GM10248 (cell line): ENCODE data around the gene RPH3AL.

ENCODE experiments used
- CTCF ChIA-PET: fragments of 300-600 bp; sonication (Branson Sonifier 250); formaldehyde crosslinking; extraction: SDS; loops from one replicate; lab custom pipeline; 2021; ENCODE audit warnings: antibody characterized with exemption; lab: Yijun Ruan, JAX
- POLR2A ChIA-PET: fragments of 350-650 bp; sonication (Branson Sonifier 250); formaldehyde crosslinking; extraction: SDS; loops from one replicate; lab custom pipeline; 2020; ENCODE audit warnings: antibody characterized with exemption; lab: Yijun Ruan, JAX
- DNase-seq: peaks from one replicate; pipeline ENCODE4 v3.0.0; 2012; ENCODE audit errors: extremely low spot score
- CTCF ChIP-seq: IDR thresholded peaks from 2 replicates; pipeline ENCODE4 v1.5.1; 2012; ENCODE audit warnings: mild to moderate bottlenecking, low read depth; ENCODE audit errors: extremely low read depth, missing control alignments, control extremely low read depth

Gene RPH3AL

GRCh38 chr17:340074-340473, 12.5 kb downstream of the RPH3AL start:
- ChIA-PET POLR2A (no interaction called here), CTCF (no interaction called here)
- no peak for DNase-seq
- no peak for TF ChIP-seq CTCF

- ChIA-PET CTCF (no interaction called here), POLR2A (no interaction called here)
- no peak for DNase-seq
- TF ChIP-seq CTCF = no peak
These were observed 13.2 kb downstream of the RPH3AL start for GRCh38 chr17:339193-340061.

- CTCF ChIA-PET = no interaction called here
- POLR2A ChIA-PET = no interaction called here
- DNase-seq = no peak
- no peak for TF ChIP-seq CTCF
These were observed 14.0 kb downstream of the RPH3AL start for GRCh38 chr17:338442-339192.

- ChIA-PET POLR2A (interaction anchor here (0.6 kb wide), 1 partner anchor 1713 kb away, joined by 3 read pairs; no protein-coding TSS in a partner anchor), CTCF (no interaction called here)
- DNase-seq = no peak
- no peak for TF ChIP-seq CTCF
These were observed 14.7 kb downstream of the RPH3AL start for GRCh38 chr17:337866-338265.

DNA sequence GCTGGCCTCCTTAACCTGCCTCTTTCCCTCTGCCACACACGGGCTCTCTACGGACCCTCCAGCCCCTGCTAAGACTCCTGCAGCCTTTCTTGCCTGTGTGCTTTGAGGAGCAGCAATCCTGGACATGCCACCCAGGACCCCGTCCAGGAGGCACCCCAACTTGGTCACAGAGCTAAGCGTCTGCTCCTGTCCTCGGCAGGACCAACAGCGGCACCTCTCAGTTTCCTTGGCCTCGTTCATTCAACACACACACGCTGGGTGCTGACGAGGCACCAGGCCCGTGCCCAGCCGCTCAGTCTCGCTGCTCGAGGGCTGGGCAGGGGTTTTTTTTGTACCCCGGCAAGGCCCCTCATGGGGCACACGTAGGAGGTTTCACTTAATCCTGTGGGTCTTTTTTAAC, 15.2 kb downstream of the RPH3AL start:
- TF ChIP-seq CTCF = no peak
- ChIA-PET CTCF (no interaction called here), POLR2A (interaction anchor here (0.6 kb wide), 1 partner anchor 1713 kb away, joined by 3 read pairs; no protein-coding TSS in a partner anchor)
- DNase-seq = no peak

GRCh38 chr17:337022-337420, 15.6 kb downstream of the RPH3AL start:
- ChIA-PET POLR2A (no interaction called here), CTCF (no interaction called here)
- DNase-seq = no peak
- TF ChIP-seq CTCF = no peak
